KBM-7 (cell line): Measurements from ENCODE around the gene MB21D2.
A peak's percentile ranks its signal among the peaks of the same experiment; 100 is the strongest.

Experiments used
- DNase-seq: peaks from one replicate; pipeline ENCODE4 v3.0.0-alpha.2; 2015
- in situ Hi-C: fragments of 300-500 bp; cut with MboI; formaldehyde crosslinking; loops from 2 replicates; pipeline ENCODE4 v1.14.3; 2020; ENCODE audit warnings: low sequenced_read_pairs, low pct_unique_long_range_greater_than_20kb, mixed read lengths

The MB21D2 gene

GRCh38 chr3:192899540-192899982, 18.1 kb downstream of the MB21D2 start:
- in situ Hi-C loops, result no loop called here
- peak; percentile 43 for DNase-seq

- in situ Hi-C loops, result no loop called here
- DNase-seq, result no peak
Observed at GRCh38 chr3:192897005-192897404, 20.7 kb downstream of the MB21D2 start.

- in situ Hi-C loops, result no loop called here
- no peak for DNase-seq
Observed at GRCh38 chr3:192896208-192896607, 21.4 kb downstream of the MB21D2 start.

GRCh38 chr3:192894676-192895075, 23.0 kb downstream of the MB21D2 start:
- in situ Hi-C loops, result no loop called here
- DNase-seq, result no peak

GRCh38 chr3:192892981-192893700, 24.5 kb downstream of the MB21D2 start:
- in situ Hi-C loops, result no loop called here
- DNase-seq, result peak; percentile 63

GRCh38 chr3:192890347-192891335, 27.0 kb downstream of the MB21D2 start:
- in situ Hi-C loops, result no loop called here
- DNase-seq, result no peak

- DNase-seq, result no peak
- in situ Hi-C loops, result no loop called here
Observed at GRCh38 chr3:192889679-192890078, 28.0 kb downstream of the MB21D2 start.

- DNase-seq, result no peak
- in situ Hi-C loops, result no loop called here
Observed at GRCh38 chr3:192888190-192888589, 29.5 kb downstream of the MB21D2 start.

GRCh38 chr3:192887701-192888100, 30.0 kb downstream of the MB21D2 start:
- in situ Hi-C loops, result no loop called here
- DNase-seq, result no peak

- DNase-seq, result no peak
- in situ Hi-C loops, result no loop called here
Observed at GRCh38 chr3:192887047-192887446, 30.6 kb downstream of the MB21D2 start.

GRCh38 chr3:192884777-192885773, 32.6 kb downstream of the MB21D2 start:
- in situ Hi-C loops, result no loop called here
- no peak for DNase-seq

GRCh38 chr3:192883512-192883911, 34.1 kb downstream of the MB21D2 start:
- in situ Hi-C loops, result no loop called here
- DNase-seq, result no peak

GRCh38 chr3:192881159-192881786, 36.4 kb downstream of the MB21D2 start:
- no peak for DNase-seq
- in situ Hi-C loops, result no loop called here

- in situ Hi-C loops, result no loop called here
- no peak for DNase-seq
Observed at GRCh38 chr3:192880313-192880712, 37.3 kb downstream of the MB21D2 start.

GRCh38 chr3:192879346-192880031, 38.2 kb downstream of the MB21D2 start:
- in situ Hi-C loops, result no loop called here
- DNase-seq, result no peak

- no peak for DNase-seq
- in situ Hi-C loops, result no loop called here
Observed at GRCh38 chr3:192875971-192876565, 41.6 kb downstream of the MB21D2 start.

GRCh38 chr3:192870822-192871221, 46.8 kb downstream of the MB21D2 start:
- in situ Hi-C loops, result no loop called here

More at GRCh38 chr3:192870822-192871221, 46.8 kb downstream of the MB21D2 start:
- no peak for DNase-seq
